HG03469 (cell line): ENCODE data around the gene ARHGAP22.

Source experiments
- ATAC-seq: cut with Tn5 transposase; IDR thresholded peaks from one replicate; pipeline ENCODE4 v1.9.1; 2021; ENCODE audit warnings: mild to moderate bottlenecking, moderate library complexity, moderate number of reproducible peaks; ENCODE audit not compliant: unreplicated experiment

ARHGAP22 gene

GRCh38 chr10:48454302-48455054, 150.4 kb downstream of the ARHGAP22 start:
- no peak for ATAC-seq

GRCh38 chr10:48453451-48454301, 151.2 kb downstream of the ARHGAP22 start:
- no peak for ATAC-seq

- ATAC-seq: no peak
These were observed 151.9 kb downstream of the ARHGAP22 start for GRCh38 chr10:48452879-48453412.

- ATAC-seq: no peak
These were observed 152.6 kb downstream of the ARHGAP22 start for GRCh38 chr10:48451969-48452878.

- no peak for ATAC-seq
These were observed 154.0 kb downstream of the ARHGAP22 start for GRCh38 chr10:48450741-48451466.

GRCh38 chr10:48450233-48450740, 154.6 kb downstream of the ARHGAP22 start:
- no peak for ATAC-seq

GRCh38 chr10:48449501-48450232, 155.2 kb downstream of the ARHGAP22 start:
- no peak for ATAC-seq

- ATAC-seq: no peak
These were observed 156.1 kb downstream of the ARHGAP22 start for GRCh38 chr10:48448796-48449195.

GRCh38 chr10:48447356-48448215, 157.3 kb downstream of the ARHGAP22 start:
- no peak for ATAC-seq

- ATAC-seq: no peak
These were observed 158.1 kb downstream of the ARHGAP22 start for GRCh38 chr10:48446785-48447184.

GRCh38 chr10:48445932-48446331, 158.9 kb downstream of the ARHGAP22 start:
- ATAC-seq: no peak

- no peak for ATAC-seq
These were observed 159.7 kb downstream of the ARHGAP22 start for GRCh38 chr10:48444861-48445841.

GRCh38 chr10:48444266-48444665, 160.6 kb downstream of the ARHGAP22 start:
- no peak for ATAC-seq

- ATAC-seq: no peak
These were observed 162.1 kb downstream of the ARHGAP22 start for GRCh38 chr10:48442809-48443177.

- ATAC-seq: no peak
These were observed 162.6 kb downstream of the ARHGAP22 start for GRCh38 chr10:48442090-48442808.

GRCh38 chr10:48440771-48441170, 164.1 kb downstream of the ARHGAP22 start:
- ATAC-seq: no peak
